NCI-H345 (cell line): ENCODE data around the gene CFAP97D1.
A peak's percentile ranks its signal among the peaks of the same experiment; 100 is the strongest.
"Not testable (repeated sequence)": the region's sequence is repeated elsewhere in the genome, so short reads cannot be mapped to it uniquely, and the experiment has no call there.

Experiments used
- DNase-seq: peaks from one replicate; lab custom pipeline; 2025; lab: John Stamatoyannopoulos, UW

Gene CFAP97D1

DNA sequence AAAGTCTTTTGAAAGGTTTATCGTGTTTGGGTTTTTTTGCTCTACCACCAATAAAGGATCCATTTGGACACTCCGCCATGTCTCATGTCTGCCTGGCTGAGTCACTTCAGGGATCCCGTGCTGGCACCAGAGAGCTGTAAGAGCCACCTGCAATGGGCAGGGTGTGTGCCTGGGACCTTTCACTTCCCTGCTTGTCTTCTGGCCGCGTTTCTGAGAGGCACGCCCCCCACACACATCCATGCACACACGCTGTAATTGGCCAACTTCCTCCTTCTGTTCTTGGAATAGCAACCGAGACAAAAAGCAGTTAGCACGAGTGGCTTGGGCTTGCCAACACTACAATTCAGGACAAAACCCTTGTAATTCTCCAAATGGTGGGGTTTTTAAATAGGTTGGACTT is 11.9 kb upstream of the CFAP97D1 start:
- DNase-seq, result no peak

DNA sequence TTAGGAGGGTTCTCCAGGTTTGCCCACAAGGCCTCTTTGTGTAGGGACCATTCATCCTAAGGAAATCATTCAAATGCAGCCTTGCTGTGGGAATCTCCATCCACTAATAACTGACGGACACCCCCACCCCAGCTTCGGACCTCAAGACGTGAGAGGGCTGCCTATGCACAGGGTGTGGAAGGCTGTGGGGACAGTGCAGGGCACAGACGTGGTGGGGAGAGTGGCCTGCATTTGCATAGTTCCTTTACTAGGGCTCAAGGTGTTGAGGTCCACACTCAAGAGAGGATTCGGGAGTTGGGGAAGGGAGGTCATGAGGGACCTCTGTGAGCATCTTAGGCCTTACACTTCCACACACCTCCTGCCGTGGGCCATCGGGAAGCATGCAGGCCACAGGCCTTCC is 11.3 kb upstream of the CFAP97D1 start:
- no peak for DNase-seq

- DNase-seq, result no peak
Measured at GRCh38 chr17:43769426-43769825, 10.8 kb upstream of the CFAP97D1 start.

GRCh38 chr17:43769859-43770258 is 10.4 kb upstream of the CFAP97D1 start:
- no peak for DNase-seq

GRCh38 chr17:43770957-43771356 is 9.3 kb upstream of the CFAP97D1 start:
- no peak for DNase-seq

DNA sequence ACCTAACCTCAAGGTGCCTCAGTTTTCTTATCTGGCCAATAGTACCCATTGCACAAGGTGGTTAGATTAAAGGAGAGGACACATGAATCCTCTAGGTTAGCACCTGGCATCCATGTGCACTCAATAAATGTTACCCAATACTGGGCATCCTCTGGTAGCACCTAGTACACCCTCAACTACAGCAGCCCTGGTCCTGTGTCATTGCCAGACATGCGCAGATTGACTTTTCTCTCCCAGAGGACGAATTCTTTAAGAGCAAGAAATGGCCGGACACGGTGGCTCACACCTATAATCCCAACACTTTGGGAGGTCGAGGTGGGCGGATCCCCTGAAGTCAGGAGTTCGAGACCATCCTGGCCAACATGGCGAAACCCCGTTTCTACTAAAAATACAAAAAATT is 8.8 kb upstream of the CFAP97D1 start:
- no peak for DNase-seq

DNA sequence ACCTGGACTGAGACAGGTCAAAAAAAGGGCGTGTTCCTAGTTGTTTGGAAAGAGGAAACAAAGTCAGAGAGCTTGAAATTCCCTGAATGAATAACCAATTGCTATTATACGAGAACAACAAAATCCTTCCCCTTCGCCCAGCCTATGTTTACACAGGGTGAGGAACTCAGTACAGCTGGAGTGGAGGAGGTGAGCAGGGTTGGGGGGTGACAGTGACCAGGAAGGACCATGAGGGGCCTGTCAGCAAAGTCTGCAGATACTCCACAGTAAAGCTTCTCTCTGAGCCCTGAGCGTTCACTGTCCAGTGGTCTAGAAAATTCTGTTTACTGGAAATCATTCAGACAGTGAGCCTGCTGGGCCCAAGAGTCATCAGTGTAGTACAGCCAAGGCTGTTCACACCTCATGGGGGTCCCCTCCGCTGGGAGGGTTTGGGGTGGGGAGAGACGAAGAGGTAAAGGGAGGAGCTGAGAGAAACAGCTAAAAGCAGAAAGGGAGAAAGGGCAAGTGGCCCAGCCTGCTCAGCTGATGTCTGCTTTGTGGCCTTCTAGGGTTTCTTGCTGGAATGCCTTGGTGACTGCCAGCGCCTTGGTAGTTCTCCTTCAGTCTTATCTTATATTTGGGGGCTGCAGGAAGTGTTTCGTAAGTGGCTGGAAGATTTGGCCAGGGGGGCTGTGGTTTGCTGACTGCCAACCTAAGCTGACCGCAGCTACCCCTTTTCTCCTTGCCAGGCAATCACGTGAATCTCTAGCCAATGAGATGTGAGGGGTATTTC is 7.2 kb upstream of the CFAP97D1 start:
- DNase-seq, result no peak

- DNase-seq, result no peak
Measured at GRCh38 chr17:43774304-43775250, 5.7 kb upstream of the CFAP97D1 start.

DNA sequence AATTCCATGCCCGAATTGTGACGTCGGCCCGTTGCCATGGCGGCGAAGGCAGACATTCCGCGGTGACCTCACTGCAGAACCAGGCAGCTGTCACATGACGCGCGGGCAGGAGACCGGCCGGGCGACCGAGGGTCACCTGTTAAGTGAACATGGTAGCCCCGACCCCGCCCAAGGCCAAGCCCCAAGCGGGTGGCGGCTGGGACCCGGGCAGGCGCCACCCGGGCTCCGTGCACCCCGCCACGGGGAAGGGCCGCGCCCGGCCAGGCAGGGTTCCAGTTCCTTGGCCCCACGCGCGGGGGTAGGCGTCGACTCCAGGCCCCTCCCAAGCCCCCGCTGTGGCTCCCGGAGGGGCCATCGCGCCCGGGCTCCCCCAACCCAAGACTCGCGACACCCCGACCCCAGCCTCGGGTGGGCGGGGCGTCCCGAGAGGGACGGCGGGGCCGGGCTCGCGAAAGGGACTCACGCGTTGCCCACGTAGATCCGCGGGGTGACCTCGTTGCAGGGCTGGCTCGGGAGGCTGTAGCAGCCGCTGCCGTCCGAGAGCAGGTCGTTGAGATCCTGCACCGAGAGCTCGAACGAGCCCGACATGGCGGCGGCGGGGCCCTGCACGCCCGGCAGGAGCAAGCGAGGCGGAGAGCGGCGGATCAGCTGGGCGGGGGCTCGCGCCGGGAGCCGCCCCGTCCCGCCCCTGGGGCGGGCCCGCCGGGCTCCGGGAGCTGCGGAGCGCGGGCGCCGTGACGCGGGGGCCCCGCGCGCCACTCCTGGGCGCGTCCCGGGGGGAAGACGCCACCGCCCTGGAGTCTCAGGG is 1.7 kb upstream of the CFAP97D1 start, which contains the start of gene DUSP3:
Gene DUSP3, minus strand, starts transcription at position 641 of the 808 bp plus-strand sequence. Its CDS starts 53 bp downstream, at position 588.
- DNase-seq, result peak; percentile 83

DNA sequence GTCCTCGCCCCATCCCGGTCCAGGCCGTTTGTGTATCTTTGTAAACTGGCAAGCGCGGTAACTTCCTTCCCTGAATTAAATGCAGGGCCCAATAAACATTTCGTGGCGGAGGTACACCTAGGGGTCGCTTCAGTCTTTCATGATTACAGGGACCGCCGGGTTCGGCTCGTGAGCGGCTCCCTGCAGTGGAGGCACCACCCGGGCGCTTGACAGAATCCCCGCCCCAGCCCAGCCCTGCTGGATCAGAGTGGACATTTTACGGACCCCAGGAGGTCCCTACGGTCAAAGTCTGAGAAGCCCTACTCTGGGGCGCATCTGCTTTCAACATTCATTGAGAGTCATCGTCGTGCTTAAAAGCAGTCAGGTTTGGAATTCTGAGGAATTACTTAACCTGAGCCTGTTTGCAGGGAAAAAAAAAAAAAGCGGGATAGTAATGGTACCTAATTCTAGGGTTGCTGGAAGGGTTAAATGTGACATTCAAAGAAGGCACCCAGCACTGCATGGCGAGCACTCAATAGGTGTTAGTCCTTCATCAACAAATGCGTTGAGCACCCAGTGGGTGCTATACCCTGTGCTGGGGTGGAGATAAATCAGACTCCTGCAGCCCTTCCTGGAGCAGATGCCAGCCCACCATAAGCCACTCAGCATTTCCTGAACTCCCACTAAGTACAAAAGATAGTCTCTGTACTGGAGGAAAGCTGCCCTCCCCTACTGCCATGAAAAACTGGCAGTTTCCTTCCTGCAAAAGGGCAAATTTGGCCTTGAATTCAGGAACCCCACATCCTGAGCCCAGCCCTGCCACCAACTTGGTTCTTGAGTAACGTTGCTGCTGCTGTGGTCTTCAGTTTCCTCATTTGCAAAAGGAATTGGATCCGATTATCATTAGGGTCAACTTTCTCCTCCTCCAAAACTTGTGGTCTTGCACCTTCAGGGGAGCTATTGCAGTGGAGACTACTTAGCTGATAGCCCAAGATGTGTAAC is 800 bp upstream of the CFAP97D1 start:
- DNase-seq, result peak; percentile 70

DNA sequence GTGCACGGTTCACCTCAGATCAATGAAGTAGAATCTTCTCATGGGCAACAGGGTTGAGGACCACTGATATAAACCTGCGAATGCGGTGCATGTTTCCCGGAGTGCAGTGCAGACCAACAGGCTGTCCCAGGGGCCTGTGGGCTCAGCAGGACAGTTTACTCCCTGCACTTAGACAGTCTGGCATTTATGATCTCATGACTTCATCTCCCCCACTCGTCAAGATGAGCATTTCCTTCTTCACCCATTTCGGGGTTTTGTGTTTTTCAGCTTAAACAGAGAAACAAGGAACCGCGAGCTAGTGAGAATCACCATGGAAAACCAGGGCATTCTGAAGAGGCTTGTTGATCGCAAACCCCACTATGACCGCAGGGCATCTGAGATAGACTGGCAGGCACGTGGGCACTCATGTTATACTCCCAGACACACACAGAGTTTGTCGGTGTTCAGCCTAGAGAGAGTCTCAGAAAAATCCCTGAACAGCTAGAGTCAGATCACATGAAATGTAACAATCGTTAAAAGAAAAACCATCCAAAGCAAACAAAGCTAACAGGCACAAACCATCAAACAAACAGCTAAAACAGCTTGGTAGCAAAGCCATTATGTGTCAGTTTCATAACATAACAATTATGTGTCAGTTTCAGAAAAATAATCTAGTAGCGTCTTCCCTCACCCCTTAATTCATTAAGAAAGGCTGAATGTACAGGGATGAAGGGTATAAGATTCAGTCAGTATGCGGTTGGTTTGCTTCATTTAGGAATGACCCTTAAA is 2.9 kb downstream of the CFAP97D1 start:
- no peak for DNase-seq

DNA sequence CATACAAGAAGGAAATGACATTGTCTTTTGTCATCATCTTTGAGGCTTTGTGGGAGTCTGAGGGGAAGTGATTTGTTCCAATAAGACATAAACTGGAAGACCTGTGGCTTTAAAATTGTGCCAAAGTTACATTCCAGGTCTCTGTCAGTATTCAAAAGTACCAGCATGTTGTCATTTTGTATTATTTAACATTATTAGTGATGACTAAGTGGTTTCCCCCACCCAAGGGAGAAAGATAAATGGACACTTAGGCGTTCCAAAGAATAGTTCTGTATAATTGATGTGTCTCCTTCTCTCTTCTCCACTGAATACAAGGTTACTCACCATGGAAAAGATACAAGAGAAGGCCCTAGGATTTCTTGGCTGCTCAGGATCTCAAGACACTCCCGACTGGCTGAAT is 3.8 kb downstream of the CFAP97D1 start:
- no peak for DNase-seq

- no peak for DNase-seq
Measured at GRCh38 chr17:43784628-43785101, 4.4 kb downstream of the CFAP97D1 start.

- DNase-seq, result no peak
Measured at GRCh38 chr17:43787728-43788127, 7.5 kb downstream of the CFAP97D1 start.

- no peak for DNase-seq
Measured at GRCh38 chr17:43788540-43788939, 8.3 kb downstream of the CFAP97D1 start.

GRCh38 chr17:43789482-43789881 is 9.2 kb downstream of the CFAP97D1 start:
- DNase-seq, result no peak

- peak; percentile 3 for DNase-seq
Measured at GRCh38 chr17:43790311-43790940, 10.2 kb downstream of the CFAP97D1 start.

- peak; percentile 46 for DNase-seq
Measured at GRCh38 chr17:43791589-43791988, 11.4 kb downstream of the CFAP97D1 start.

DNA sequence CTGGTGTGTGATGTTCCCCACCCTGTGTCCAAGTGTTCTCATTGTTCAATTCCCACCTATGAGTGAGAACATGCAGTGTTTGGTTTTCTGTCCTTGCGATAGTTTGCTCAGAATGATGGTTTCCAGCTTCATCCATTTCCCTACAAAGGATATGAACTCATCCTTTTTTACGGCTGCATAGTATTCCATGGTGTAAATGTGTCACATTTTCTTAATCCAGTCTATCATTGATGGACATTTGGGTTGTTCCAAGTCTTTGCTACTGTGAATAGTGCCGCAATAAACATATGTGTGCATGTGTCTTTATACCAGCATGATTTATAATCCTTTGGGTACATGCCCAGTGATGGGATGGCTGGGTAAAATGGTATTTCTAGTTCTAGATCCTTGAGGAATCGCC is 12.4 kb downstream of the CFAP97D1 start:
- not testable (repeated sequence) for DNase-seq
